Measurements from ENCODE around the gene PPM1F.
"Not testable (repeated sequence)": the region's sequence is repeated elsewhere in the genome, so short reads cannot be mapped to it uniquely, and the experiment has no call there.

PPM1F gene

DNA sequence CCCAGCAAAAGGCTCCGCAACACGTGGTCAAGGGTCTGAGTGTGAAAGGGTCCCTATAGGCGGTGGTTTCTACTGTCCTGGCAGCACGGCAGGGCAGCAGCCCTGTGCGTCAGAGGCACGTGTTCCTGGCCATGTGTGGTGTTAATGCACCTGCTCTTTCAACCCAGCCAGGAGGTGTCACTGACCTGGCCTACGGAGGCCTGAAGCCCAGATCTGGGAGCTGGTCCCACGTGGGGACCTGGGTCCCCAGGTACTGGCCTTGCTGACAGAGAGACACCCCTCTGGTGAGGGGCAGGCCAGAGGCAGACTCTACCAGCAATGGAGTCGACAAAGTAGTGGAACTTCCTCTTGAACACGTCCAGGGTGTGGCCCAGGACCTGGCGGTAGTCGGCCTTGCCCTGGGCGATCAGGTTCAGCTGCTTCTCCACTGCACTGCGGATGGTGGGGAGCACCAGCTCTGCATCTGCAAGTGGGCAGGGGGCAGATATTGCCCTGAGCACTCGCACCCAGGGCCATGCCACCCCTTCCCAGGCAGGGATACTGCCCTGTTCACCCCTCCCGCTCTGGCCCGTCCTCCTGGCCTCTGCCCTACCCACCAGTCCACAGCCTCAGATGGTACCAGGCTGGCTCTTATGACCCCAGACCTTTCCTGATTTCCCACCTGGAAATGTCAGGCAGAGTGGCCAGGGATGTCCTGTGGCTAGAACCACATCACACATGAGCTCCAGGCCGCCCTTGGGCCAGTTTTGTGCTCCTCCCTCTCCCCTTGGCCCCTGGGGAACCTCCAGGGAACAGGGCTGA, 6.8 kb upstream of the PPM1F start:
- DNase-seq, result no peak

DNA sequence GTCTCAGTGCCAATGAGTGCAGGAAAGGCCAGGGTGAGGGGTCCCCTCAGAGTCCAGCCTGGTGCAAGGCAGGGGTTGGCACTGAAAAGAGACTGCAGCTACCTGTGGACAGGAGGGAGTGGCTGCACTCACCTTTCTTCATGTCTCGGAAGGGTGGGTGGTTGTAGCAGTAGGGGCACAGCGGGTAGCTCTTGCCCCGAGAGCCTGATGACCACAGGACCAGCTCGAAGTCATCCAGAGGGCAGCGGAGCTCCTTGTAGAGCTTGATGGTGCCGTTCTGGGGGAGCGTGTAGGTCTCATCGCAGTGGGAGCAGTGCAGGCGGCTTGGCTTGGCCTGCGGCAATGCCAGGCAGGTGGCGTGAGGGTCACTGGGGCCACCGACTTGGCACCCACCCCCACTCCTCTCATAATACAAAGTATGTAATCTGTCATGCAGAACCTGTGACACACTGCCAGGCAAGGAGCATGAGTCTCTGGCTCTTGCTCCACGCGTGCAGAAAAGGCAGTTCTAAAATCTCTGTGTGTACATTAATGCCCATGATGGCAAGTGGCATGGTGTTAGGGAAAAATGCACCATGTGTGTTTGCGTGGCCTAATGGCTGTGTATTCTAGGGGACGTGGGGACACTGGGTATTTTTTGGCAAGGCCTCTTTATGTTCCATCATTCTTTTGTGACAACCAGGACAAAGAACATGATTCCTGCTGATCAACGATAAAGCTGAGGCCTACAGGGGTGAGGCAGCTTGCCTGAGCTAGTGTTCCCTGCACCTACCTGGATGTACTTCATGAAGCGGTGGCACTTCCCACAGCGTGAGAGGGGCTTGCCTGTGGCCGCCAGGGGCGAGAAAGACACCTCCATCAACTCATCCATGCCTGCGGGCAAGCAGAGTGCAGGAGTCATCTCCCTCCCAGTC, 6.0 kb upstream of the PPM1F start:
- DNase-seq, result no peak

DNA sequence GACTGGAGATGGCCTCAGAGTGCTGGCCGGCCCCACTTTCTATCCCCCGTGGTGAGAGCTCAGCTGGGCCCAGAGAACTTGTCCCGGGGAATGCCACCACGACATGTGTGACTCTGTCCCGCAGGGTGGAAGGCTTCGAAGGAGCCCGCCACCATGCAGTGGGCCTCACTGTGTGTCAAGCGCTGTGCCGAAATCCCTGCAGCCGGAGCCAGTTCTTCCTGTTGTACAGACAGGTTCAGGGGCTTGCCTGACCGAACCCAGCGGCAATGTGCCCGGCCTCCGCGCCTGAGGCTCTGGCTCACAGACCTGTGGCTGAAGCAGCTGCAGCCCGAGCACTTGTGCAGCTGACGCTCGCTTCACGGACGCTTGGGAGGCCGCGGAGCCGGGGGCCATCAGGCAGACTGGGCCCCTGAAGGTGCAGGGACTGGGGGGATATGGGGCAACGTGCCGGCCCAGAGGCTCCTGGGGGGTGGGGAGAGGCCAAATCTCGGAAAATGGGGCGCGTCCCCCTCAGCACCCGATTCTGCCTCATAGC, 650 bp downstream of the PPM1F start:
- peak; percentile 34 for DNase-seq

DNA sequence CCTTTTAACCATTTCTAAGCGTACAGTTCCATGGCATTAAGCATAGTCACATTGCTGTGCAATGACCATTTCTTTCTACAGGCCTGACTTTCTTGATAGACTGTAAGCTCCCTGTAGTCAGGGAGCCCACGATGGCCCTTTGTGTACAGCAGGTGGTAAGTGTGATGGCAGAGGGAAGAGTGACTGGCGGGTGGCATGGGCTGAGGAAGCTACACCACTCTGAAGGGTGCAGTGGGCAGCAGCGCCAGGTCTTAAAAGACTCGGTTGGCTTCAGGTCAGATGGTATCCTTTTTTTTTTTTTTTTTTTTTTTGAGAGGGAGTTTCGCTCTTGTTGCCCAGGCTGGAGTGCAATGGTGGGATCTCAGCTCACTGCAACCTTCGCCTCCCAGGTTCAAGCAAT, 1.6 kb downstream of the PPM1F start:
- no peak for DNase-seq

DNA sequence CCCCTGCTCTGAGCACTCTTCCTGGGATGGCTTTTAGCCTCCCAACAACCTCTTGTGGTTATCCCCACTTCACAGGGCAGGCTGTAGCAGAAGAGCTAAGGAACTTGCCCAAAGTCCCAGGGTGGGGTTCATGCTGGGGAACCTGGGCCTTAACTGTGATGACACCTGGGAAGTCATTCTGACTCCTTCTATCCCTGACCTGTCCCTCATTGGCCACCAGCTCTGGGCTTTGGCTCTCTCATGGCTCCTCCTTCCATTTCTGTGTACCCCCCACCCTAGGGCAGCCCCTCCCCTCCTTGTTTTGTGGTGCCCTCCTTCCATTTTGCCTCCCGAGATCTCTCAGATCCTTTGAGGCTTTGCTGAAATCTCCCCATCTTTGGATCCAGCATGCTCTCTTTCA, 2.7 kb downstream of the PPM1F start:
- no peak for DNase-seq

DNA sequence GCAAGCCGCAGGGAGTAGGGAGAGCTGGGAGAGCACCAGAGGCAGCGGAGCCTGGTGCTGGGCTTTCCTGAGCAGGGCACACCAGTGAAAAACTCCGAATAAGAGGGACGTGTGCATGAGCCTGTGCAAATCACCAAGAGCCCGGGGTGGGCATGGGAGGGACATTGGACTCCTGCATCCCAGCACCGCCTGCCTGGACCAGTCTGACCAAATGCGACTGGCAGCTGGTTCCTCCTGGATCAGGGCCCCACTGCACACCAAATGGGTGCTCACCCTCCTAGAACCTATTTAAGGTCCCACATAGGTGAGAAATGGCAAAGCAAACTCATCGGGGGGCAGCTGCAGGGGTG, 3.1 kb downstream of the PPM1F start:
- no peak for DNase-seq

DNA sequence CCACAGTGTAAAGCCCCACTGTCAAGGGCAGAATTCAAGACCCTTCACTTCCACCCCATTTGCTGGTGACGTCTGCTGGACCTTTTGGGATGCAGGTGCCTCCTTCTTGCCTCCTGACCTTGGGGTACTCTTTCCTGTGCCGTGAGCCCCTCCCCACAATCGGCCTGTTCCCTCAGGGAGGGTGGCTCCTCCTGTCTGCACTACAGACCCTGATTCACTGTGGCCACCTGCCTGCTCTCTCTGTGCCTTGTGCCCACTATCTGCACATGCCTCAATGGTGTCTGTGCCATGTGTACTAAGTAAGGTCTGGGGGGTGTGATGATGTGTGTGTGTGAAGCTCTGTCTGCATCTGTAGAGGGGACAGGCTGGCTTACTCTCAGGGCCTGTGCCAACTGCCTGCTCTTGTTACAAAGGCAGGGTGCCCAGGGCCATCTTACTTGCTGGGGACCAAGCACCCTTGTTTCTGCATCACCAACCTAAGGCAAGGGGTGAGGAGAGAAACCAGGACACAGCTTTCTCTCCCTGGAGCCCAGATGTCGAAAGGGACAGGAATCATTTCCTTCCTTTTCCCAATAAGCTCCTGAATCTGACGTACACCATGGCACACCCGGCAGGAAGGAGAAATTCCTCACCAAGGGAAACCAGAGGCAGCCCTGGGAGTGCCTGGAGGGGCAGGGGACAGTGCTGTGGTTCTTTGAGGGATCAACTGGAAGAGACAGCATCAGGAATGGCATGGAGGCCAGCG, 3.7 kb downstream of the PPM1F start:
- no peak for DNase-seq

GRCh38 chr22:21948390-21948789, 4.3 kb downstream of the PPM1F start:
- DNase-seq, result no peak

- DNase-seq, result no peak
Observed at GRCh38 chr22:21947040-21948014, 5.3 kb downstream of the PPM1F start.

DNA sequence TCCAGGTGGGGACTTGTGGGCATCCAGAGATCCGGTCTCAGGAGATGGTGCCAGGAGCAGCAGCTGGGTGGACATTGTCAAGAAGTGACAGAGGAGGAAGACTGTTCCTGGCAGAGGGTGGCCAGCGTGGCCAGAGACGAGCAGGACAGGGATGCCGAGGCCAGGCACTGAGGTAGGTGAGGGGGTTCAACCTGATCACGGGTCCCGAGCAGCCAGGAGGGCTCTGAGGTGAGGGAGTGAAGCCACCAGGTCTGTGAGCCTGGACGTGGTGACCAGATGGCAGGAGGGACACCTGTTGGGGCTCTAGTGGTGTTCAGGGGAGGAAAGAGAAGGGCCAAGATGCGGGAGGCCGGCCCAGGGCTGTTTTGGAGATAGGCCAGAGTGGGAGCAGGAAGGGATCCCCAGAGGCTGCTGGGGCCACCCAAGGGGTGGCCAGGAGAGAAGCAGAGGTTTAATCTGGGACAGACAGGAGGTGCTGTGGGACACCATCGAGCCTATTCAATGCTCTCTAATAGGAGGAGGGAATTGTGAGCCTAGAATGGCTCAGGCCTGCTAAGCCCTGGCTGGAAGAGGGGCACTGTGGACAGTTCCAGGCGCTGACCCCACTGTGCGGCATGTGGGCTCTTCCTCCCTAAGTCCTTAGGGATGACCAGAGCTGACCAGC, 6.3 kb downstream of the PPM1F start:
- DNase-seq, result no peak

DNA sequence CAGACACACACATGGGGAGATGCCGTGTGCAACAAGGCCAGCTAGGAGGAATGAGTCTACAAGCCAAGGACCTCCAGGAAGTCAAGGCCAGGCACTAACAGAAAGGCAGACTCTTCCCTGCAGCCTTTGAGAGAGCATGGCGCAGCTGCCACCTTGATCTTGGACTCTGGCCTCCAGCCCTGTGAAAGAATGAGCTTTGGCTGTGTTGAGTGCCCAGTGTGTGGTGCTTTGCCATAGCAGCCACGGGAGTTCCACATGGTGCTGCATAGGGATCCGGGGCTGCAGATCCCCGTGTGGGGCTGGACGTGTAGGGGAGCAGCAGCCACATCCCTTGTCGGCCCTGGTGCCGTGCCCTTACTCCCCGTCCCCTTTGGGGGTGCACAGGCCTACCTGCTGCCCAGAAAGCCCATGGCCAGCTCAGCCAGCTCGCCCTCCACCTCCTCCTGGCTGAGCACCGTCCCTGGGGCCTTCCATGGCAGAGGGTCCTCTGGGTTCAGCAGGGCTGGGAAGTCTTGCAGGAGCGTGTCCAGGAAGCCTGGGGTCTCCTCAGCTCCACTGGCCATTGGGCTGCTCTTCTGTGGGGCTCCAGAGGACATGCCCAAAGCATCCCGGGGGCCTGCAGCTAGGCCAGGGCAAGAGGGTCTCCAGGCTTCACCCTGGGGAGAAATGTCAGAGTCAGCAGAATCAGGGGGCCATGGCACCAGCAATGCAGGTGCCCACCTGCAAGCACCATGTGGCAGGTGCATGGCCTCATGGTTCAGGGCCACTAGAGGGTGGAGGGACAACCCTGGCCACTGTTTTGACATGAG, 7.0 kb downstream of the PPM1F start:
- DNase-seq, result no peak

- no peak for DNase-seq
Observed at GRCh38 chr22:21944871-21945270, 7.8 kb downstream of the PPM1F start.

- DNase-seq, result no peak
Observed at GRCh38 chr22:21943571-21944448, 8.8 kb downstream of the PPM1F start.

DNA sequence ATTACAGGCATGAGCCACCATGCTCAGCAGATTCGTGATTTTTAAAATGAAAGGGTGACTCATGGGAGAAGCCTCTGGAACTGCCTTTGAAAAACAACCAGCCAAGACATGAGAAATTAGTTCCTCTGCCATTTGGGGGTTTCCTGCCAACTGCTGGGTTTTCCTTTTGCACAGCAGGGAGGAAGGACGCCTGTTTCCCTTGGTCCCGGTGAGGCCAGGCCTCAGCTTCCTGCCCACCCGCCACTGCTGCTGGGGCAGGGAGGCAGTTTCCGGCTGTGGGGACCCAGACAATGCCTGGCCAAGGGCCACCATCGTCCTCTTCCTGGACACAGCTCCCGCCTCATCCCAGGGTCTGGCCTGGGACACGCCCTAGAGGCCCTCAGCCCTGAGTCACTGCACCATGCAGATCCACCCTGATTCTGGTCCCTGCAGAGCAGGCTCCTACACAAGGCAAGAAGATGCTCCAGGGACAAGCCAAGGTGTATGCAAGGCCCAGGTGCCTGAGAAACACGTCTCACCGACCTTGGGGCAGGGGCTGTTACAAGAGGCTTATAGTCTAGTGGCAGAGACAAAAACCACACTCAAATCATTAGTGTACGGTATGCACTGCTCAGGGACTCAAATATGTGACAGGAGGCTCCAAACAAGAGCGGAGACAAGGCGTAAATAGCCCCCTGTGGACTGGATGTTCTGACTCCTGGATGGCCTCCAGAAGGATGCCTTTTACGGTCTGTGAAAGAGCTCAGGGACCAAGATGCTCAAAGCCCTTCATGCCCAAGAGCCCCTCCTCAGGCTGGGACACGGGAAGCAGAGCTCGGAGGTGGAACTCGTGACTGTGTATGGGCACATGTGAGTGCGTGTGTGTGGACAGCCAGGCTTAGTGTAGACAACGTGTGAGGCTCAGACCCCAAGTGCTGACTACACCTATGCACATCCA, 10.0 kb downstream of the PPM1F start:
- peak; percentile 28 for DNase-seq

DNA sequence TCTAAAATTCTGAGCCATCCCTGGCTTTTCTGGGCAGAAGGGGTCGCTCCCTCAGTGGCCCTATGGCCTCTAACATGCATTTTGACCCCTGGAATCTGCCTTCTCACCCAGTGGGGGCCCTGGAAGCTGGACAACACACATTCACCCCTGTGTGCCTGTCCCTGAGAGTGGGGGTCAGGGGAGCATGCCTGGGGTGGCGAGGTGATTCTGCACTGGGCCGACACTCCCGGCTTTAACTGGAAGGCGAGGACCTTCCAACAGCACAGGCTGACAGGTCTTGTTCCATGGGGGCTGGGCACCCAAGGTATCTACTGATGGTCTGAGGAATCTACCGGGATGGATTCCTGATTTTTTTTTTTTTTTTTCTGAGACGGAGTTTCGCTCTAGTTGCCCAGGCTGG, 10.7 kb downstream of the PPM1F start:
- DNase-seq, result no peak

DNA sequence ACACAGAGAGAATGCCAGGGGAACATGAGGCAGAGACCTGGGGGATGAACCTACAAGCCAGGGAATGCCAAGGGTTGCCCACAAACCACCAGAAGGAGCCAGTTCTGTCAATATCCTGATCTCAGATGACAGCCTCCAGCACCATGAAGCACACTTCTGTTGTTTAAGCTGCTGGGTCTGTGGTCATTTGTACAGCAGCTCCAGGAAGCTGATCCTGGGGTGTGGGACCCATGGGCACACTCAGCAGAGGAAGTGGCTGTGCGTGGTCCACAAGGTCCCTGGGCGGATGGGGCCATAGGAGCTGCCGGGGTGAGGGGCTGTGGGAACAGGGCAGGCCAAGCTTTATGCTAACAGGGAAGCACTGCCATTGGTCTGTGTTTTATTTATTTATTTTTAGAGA, 12.1 kb downstream of the PPM1F start:
- no peak for DNase-seq

DNA sequence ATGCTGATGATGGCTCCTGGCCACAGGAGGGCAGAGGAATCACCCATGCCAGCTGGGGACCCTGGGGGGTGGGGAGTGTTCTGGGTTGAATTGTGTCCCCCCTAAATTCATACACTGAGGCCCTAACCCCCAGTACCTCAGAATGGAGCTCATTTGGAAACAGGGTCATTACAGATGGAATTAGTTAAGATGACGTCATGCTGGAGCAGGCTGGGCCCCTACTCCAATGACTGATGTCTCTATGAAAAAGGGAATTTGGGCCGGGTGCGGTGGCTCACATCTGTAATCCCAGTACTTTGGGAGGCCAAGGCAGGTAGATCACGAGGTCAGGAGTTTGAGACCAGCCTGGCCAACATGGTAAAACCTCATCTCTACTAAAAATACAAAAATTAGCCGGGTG, 12.7 kb downstream of the PPM1F start:
- not testable (repeated sequence) for DNase-seq

- no peak for DNase-seq
Observed at GRCh38 chr22:21939461-21939913, 13.2 kb downstream of the PPM1F start.
